IMR-90 (cell line): ENCODE results near the gene NAB1. TPM values are rescaled to one million over a fixed set of nuclear protein-coding genes. Genes with fewer than 3 reads are reported as not detected.

ENCODE experiments used
- ATAC-seq: fragments of 200-7000 bp; cut with Tn5 transposase; 2 replicates; pipeline ENCODE4 v1.9.1; 2020; ENCODE audit warnings: low read depth, mild to moderate bottlenecking, moderate library complexity
- BruUV-seq: library from RNA; stranded (reverse); fragments of 400-500 nt; replicated peaks from 2 replicates; lab custom pipeline; 2021; lab: Mats Ljungman, UMichigan
- CTCF ChIA-PET: fragments of 300-600 bp; formaldehyde crosslinking; extraction: SDS; loops from one replicate; lab custom pipeline; 2021; ENCODE audit warnings: antibody characterized with exemption; lab: Yijun Ruan, JAX
- POLR2A ChIA-PET: fragments of 300-600 bp; sonication (Branson Sonifier 250); formaldehyde crosslinking; loops from one replicate; lab custom pipeline; 2022; ENCODE audit warnings: antibody characterized with exemption; ENCODE audit not compliant: unreplicated experiment; lab: Charles Lee
- DNase-seq: peaks from one replicate; pipeline ENCODE4 v3.0.0; 2013
- H2AFZ ChIP-seq: replicated peaks from 2 replicates; pipeline ENCODE3; 2013; ENCODE audit warnings: low read length, mild to moderate bottlenecking; ENCODE audit not compliant: poor library complexity
- H2AK5ac ChIP-seq: 2 replicates; pipeline ENCODE4 v1.6.1; 2013; ENCODE audit warnings: low read depth, low read length, inconsistent platforms
- H2AK9ac ChIP-seq: replicated peaks from 2 replicates; pipeline ENCODE3; 2013; ENCODE audit warnings: mild to moderate bottlenecking, low read depth, low read length, moderate library complexity; ENCODE audit not compliant: poor library complexity
- H2BK120ac ChIP-seq: 2 replicates; pipeline ENCODE4 v1.6.1; 2013; ENCODE audit warnings: low read depth, low read length, inconsistent platforms
- H2BK15ac ChIP-seq: 3 replicates; pipeline ENCODE4 v1.6.1; 2013; ENCODE audit warnings: low read depth, low read length, inconsistent platforms
- H2BK20ac ChIP-seq: 2 replicates; pipeline ENCODE4 v1.6.1; 2013; ENCODE audit warnings: low read depth, mild to moderate bottlenecking, inconsistent platforms, low read length, moderate library complexity
- H2BK5ac ChIP-seq: 2 replicates; pipeline ENCODE4 v1.6.1; 2013; ENCODE audit warnings: mild to moderate bottlenecking, low read depth, low read length, inconsistent platforms; ENCODE audit not compliant: poor library complexity, severe bottlenecking
- H3K14ac ChIP-seq: replicated peaks from 2 replicates; pipeline ENCODE4 v1.6.1; 2013; ENCODE audit warnings: low read depth, low read length, inconsistent platforms
- H3K18ac ChIP-seq: 2 replicates; pipeline ENCODE4 v1.6.1; 2013; ENCODE audit warnings: low read depth, low read length, control low read depth
- H3K23ac ChIP-seq: 2 replicates; pipeline ENCODE4 v1.6.1; 2013; ENCODE audit warnings: low read depth, low read length, inconsistent platforms
- H3K27ac ChIP-seq: 2 replicates; pipeline ENCODE4 v1.5.1; 2013; ENCODE audit warnings: mild to moderate bottlenecking, control low read depth, low read length; ENCODE audit not compliant: insufficient read depth
- H3K27me3 ChIP-seq: 2 replicates; pipeline ENCODE4 v1.6.1; 2013; ENCODE audit warnings: low read length; ENCODE audit not compliant: control insufficient read depth, insufficient read depth
- H3K36me3 ChIP-seq: 2 replicates; pipeline ENCODE4 v1.6.1; 2013; ENCODE audit warnings: low read length, mixed read lengths; ENCODE audit not compliant: control insufficient read depth, insufficient read depth
- H3K4ac ChIP-seq: 2 replicates; pipeline ENCODE4 v1.6.1; 2013; ENCODE audit warnings: low read depth, low read length, inconsistent platforms
- H3K4me1 ChIP-seq: 2 replicates; pipeline ENCODE4 v1.6.1; 2013; ENCODE audit warnings: low read length, mixed read lengths; ENCODE audit not compliant: control insufficient read depth, insufficient read depth
- H3K4me2 ChIP-seq: 2 replicates; pipeline ENCODE4 v1.6.1; 2013; ENCODE audit warnings: low read depth, mild to moderate bottlenecking, control low read depth, low read length, moderate library complexity
- H3K4me3 ChIP-seq: 2 replicates; pipeline ENCODE4 v1.5.1; 2013; ENCODE audit warnings: low read depth, mild to moderate bottlenecking, control low read depth, low read length, moderate library complexity; ENCODE audit not compliant: insufficient read depth
- H3K56ac ChIP-seq: 2 replicates; pipeline ENCODE4 v1.6.1; 2013; ENCODE audit warnings: low read length, inconsistent platforms; ENCODE audit not compliant: insufficient read depth; ENCODE audit errors: extremely low read depth
- H3K79me1 ChIP-seq, 2 experiments: 2 replicates each; pipeline ENCODE4 v1.6.1; 2013; ENCODE audit warnings: low read length in 2 of 2, inconsistent platforms in 1 of 2, low read depth in 1 of 2
- H3K9ac ChIP-seq: 2 replicates; pipeline ENCODE4 v1.6.1; 2013; ENCODE audit warnings: low read depth, low read length, control low read depth
- H3K9me1 ChIP-seq: 2 replicates; pipeline ENCODE4 v1.6.1; 2013; ENCODE audit warnings: low read length, inconsistent platforms; ENCODE audit not compliant: insufficient read depth
- H3K9me3 ChIP-seq: 2 replicates; pipeline ENCODE4 v1.6.1; 2013; ENCODE audit warnings: low read length; ENCODE audit not compliant: control insufficient read depth, insufficient read depth
- H4K20me1 ChIP-seq: 2 replicates; pipeline ENCODE4 v1.6.1; 2013; ENCODE audit warnings: low read length, inconsistent platforms; ENCODE audit not compliant: insufficient read depth
- H4K5ac ChIP-seq: 2 replicates; pipeline ENCODE4 v1.6.1; 2013; ENCODE audit warnings: mild to moderate bottlenecking, low read depth, low read length, control low read depth
- H4K8ac ChIP-seq, 2 experiments: 2 replicates each; pipeline ENCODE4 v1.6.1; 2013; ENCODE audit warnings: low read depth in 2 of 2, low read length in 2 of 2, control low read depth in 1 of 2, inconsistent platforms in 1 of 2
- H4K91ac ChIP-seq: 2 replicates; pipeline ENCODE4 v1.6.1; 2013; ENCODE audit warnings: low read depth, low read length, inconsistent platforms; ENCODE audit not compliant: insufficient read depth
- CHD1 ChIP-seq: IDR thresholded peaks from 2 replicates; pipeline ENCODE4 v1.6.1; 2012; ENCODE audit warnings: low read depth, low read length, improper control_type of control experiment
- WGBS, 2 experiments: methylation state at CpG; one replicate each; pipeline versions ENCODE4 v1.1.5 to v1.1.7; 2013; ENCODE audit warnings: missing lambda C conversion rate in 2 of 2; ENCODE audit not compliant: insufficient read length in 1 of 2; ENCODE audit errors: extremely low coverage in 2 of 2; 5-methylcytosine and 5-hydroxymethylcytosine counted together
- dilution Hi-C: fragments of 300-500 bp; cut with HindIII; formaldehyde crosslinking; loops from one replicate; pipeline ENCODE4 v1.14.3; 2018; ENCODE audit warnings: low sequenced_read_pairs; ENCODE audit not compliant: unreplicated experiment
- in situ Hi-C: fragments of 300-500 bp; cut with MboI; formaldehyde crosslinking; loops from 3 replicates; pipeline ENCODE4 v1.14.3; 2019; ENCODE audit warnings: low sequenced_read_pairs, inconsistent platforms, mixed read lengths
- intact Hi-C: fragments of 100-400 bp; cut with micrococcal nuclease; formaldehyde crosslinking; loops from 2 replicates; pipeline ENCODE4 v1.10.0; 2022
- polyA plus RNA-seq, 3 experiments: library from polyadenylated mRNA; depleted of rRNA; stranded (reverse); fragments of >200 nt; gene quantifications; 2 replicates each; pipeline ENCODE4 v1.2.3, GENCODE V29; 2012; ENCODE audit warnings: low replicate concordance in 1 of 3
- total RNA-seq: library from RNA; depleted of rRNA; stranded (reverse); fragments of >200 nt; gene quantifications from 2 replicates; pipeline ENCODE4 v1.2.3, GENCODE V29; 2012

NAB1 gene
- total and polyA plus RNA-seq, 2 of the 4 experiments (the other 2 are of a cell fraction), result 11.9 to 31.2 TPM

- Histone ChIP-seq H3K4me1 (peaks cover 6% of the 10 kb centered on the region), H3K18ac (no peak overlapping the region), H4K20me1 (peaks cover 36% of the 10 kb centered on the region; the same call in 1 of the 2 replicates), H3K79me1 (peaks cover 23 to 69% of the 10 kb centered on the region in 2 experiments), H3K27ac (no peak overlapping the region), H2AK5ac (no peak overlapping the region), H3K14ac (no peak overlapping the region), H3K56ac (no peak overlapping the region), H3K36me3 (no peaks in the 10 kb centered on the region), H4K5ac (no peak overlapping the region), H3K9ac (no peak overlapping the region), H3K9me3 (no peaks in the 10 kb centered on the region), H2AFZ (no peak overlapping the region), H2BK120ac (no peak overlapping the region), H3K4me3 (no peak overlapping the region), H4K8ac (no peak overlapping the region), H3K27me3 (no peaks in the 10 kb centered on the region), H3K4me2 (no peak overlapping the region), H2BK20ac (no peak overlapping the region), H3K4ac (no peak overlapping the region), H2BK15ac (no peak overlapping the region), H3K23ac (no peak overlapping the region), H2BK5ac (no peak overlapping the region), H3K9me1 (peaks cover 14% of the 10 kb centered on the region), H4K91ac (no peak overlapping the region), H2AK9ac (no peak overlapping the region)
- no peak for ATAC-seq
- no CpG with 5 or more reads among the region's 1 CpG for WGBS, 2 experiments
- BruUV-seq, result no TSS peak
- POLR2A ChIA-PET, result no interaction called here
- intact Hi-C loops (no loop called here), dilution Hi-C loops (no loop called here), in situ Hi-C loops (no loop called here)
- DNase-seq, result no peak
- CTCF ChIA-PET, result interaction anchor here (1.7 kb wide), 1 partner anchor 9 kb away, joined by 9 read pairs; no protein-coding TSS in a partner anchor
- TF ChIP-seq CHD1, result no peak
Measured at GRCh38 chr2:190653231-190653630, 4.3 kb downstream of the NAB1 start.
